Left ventricle myocardium superior (tissue), 1 donor: ENCODE data around the gene ETV2. TPM values are rescaled to one million over a fixed set of nuclear protein-coding genes. Genes with fewer than 3 reads are reported as not detected.

Experiments
- ATAC-seq: fragments of 200-7000 bp; cut with Tn5 transposase; one replicate; pipeline ENCODE4 v1.9.1; 2020; ENCODE audit warnings: mild to moderate bottlenecking, moderate library complexity
- DNase-seq: peaks from one replicate; pipeline ENCODE4 v3.0.0-alpha.2; 2020
- intact Hi-C: fragments of 100-400 bp; cut with micrococcal nuclease; formaldehyde crosslinking; loops from one replicate; pipeline ENCODE4 v1.11.0; 2022
- total RNA-seq: library from RNA; stranded (reverse); fragmentation: NEBNext Ultra II Directional; extraction: Animal tissue kit (Norgen Biotek cat#: 25700); gene quantifications from one replicate; pipeline ENCODE4 v1.2.1, GENCODE V29; 2021
- donor health status: DM: no; HTN: yes; CAD: no; lungs with severe emphysema.

The ETV2 gene
- total RNA-seq, 1 donor from 2014 or later = 0.27 TPM

- no peak for ATAC-seq
- intact Hi-C loops = no loop called here
- DNase-seq = no peak
Observed at GRCh38 chr19:35692010-35692409, 50.5 kb downstream of the ETV2 start.

GRCh38 chr19:35693422-35693821, 51.9 kb downstream of the ETV2 start:
- no peak for DNase-seq

GRCh38 chr19:35693835-35694599, 52.5 kb downstream of the ETV2 start:
- ATAC-seq (peak; percentile 100), DNase-seq (peak; percentile 88)
- intact Hi-C loops = no loop called here

More at GRCh38 chr19:35693422-35693821, 51.9 kb downstream of the ETV2 start:
- intact Hi-C loops = no loop called here
- ATAC-seq = peak; percentile 29

Other genes starting within 250 kb of the ETV2 start
- gene FFAR2, start 193.5 kb upstream of the ETV2 start, total RNA-seq = 0.27 TPM
- gene KRTDAP, start 151.3 kb upstream of the ETV2 start, total RNA-seq = not detected
- 16.1 TPM for gene DMKN, start 128.1 kb upstream of the ETV2 start, total RNA-seq
- gene SBSN, start 113.4 kb upstream of the ETV2 start, total RNA-seq = not detected
- not detected for gene GAPDHS, start 108.3 kb upstream of the ETV2 start, total RNA-seq
- gene TMEM147, start 96.1 kb upstream of the ETV2 start, total RNA-seq = 84.4 TPM
- not detected for gene ATP4A, start 78.1 kb upstream of the ETV2 start, total RNA-seq
- gene PMIS2, start 55.6 kb upstream of the ETV2 start, total RNA-seq = not detected
- 3.9 TPM for gene HAUS5, start 29.0 kb upstream of the ETV2 start, total RNA-seq
- gene RBM42, start 12.7 kb upstream of the ETV2 start, total RNA-seq = 51.0 TPM
- gene COX6B1, start 6.6 kb downstream of the ETV2 start, total RNA-seq = 1,553 TPM
- gene UPK1A, start 24.8 kb downstream of the ETV2 start, total RNA-seq = not detected
- gene ZBTB32, start 62.8 kb downstream of the ETV2 start, total RNA-seq = not detected
- 15.8 TPM for gene KMT2B, start 76.3 kb downstream of the ETV2 start, total RNA-seq
- 3.2 TPM for gene IGFLR1, start 100.7 kb downstream of the ETV2 start, total RNA-seq
- 18.4 TPM for gene U2AF1L4, start 103.7 kb downstream of the ETV2 start, total RNA-seq
- 41.3 TPM for gene PSENEN, start 103.9 kb downstream of the ETV2 start, total RNA-seq
- gene LIN37, start 106.8 kb downstream of the ETV2 start, total RNA-seq = 8.3 TPM
- gene HSPB6, start 115.3 kb downstream of the ETV2 start, total RNA-seq = 676 TPM
- gene PROSER3, start 116.4 kb downstream of the ETV2 start, total RNA-seq = 5.2 TPM
- 4.2 TPM for gene ARHGAP33, start 133.8 kb downstream of the ETV2 start, total RNA-seq
- gene PRODH2, start 171.1 kb downstream of the ETV2 start, total RNA-seq = not detected
- not detected for gene NPHS1, start 210.8 kb downstream of the ETV2 start, total RNA-seq
- gene KIRREL2, start 215.2 kb downstream of the ETV2 start, total RNA-seq = 0.12 TPM
- 25.7 TPM for gene APLP1, start 226.8 kb downstream of the ETV2 start, total RNA-seq